Epidermal melanocyte (primary cell): ENCODE measurements around the gene DLG2.

Experiments
- DNase-seq: peaks from one replicate; pipeline ENCODE4 v3.0.0; 2011; ENCODE audit warnings: low spot score; ENCODE audit not compliant: insufficient read length

DLG2 gene

GRCh38 chr11:83694191-83694910 is 1932.8 kb downstream of the DLG2 start:
- DNase-seq: no peak

GRCh38 chr11:83693306-83693992 is 1933.7 kb downstream of the DLG2 start:
- DNase-seq: no peak

GRCh38 chr11:83692675-83693074 is 1934.5 kb downstream of the DLG2 start:
- DNase-seq: no peak

GRCh38 chr11:83691451-83691950 is 1935.6 kb downstream of the DLG2 start:
- no peak for DNase-seq

- DNase-seq: no peak
These were observed 1937.9 kb downstream of the DLG2 start for GRCh38 chr11:83689144-83689780.

- no peak for DNase-seq
These were observed 1939.4 kb downstream of the DLG2 start for GRCh38 chr11:83687787-83688186.

GRCh38 chr11:83685730-83686129 is 1941.4 kb downstream of the DLG2 start:
- no peak for DNase-seq

GRCh38 chr11:83684071-83684470 is 1943.1 kb downstream of the DLG2 start:
- DNase-seq: no peak

- DNase-seq: no peak
These were observed 1944.6 kb downstream of the DLG2 start for GRCh38 chr11:83682611-83682973.

- no peak for DNase-seq
These were observed 1945.1 kb downstream of the DLG2 start for GRCh38 chr11:83681906-83682610.

GRCh38 chr11:83681031-83681781 is 1945.9 kb downstream of the DLG2 start:
- no peak for DNase-seq

- no peak for DNase-seq
These were observed 1946.8 kb downstream of the DLG2 start for GRCh38 chr11:83680321-83680720.

GRCh38 chr11:83678831-83679584 is 1948.1 kb downstream of the DLG2 start:
- DNase-seq: no peak

- no peak for DNase-seq
These were observed 1949.4 kb downstream of the DLG2 start for GRCh38 chr11:83677730-83678129.

GRCh38 chr11:83676056-83676601 is 1951.0 kb downstream of the DLG2 start:
- DNase-seq: no peak

- no peak for DNase-seq
These were observed 1952.8 kb downstream of the DLG2 start for GRCh38 chr11:83674102-83674896.

- DNase-seq: no peak
These were observed 1955.9 kb downstream of the DLG2 start for GRCh38 chr11:83671289-83671688.

GRCh38 chr11:83666149-83666548 is 1961.0 kb downstream of the DLG2 start:
- no peak for DNase-seq

GRCh38 chr11:83663988-83664387 is 1963.2 kb downstream of the DLG2 start:
- DNase-seq: no peak
